Measurements from ENCODE around the gene GHRH. TPM values are rescaled to one million over a fixed set of nuclear protein-coding genes. Genes with fewer than 3 reads are reported as not detected.
A peak's percentile ranks its signal among the peaks of the same experiment; 100 is the strongest.

GHRH gene
- total RNA-seq, 3 donors from 2014 or later (not counting 1 experiment from before 2014, with no cell fraction given) = not detected

DNA sequence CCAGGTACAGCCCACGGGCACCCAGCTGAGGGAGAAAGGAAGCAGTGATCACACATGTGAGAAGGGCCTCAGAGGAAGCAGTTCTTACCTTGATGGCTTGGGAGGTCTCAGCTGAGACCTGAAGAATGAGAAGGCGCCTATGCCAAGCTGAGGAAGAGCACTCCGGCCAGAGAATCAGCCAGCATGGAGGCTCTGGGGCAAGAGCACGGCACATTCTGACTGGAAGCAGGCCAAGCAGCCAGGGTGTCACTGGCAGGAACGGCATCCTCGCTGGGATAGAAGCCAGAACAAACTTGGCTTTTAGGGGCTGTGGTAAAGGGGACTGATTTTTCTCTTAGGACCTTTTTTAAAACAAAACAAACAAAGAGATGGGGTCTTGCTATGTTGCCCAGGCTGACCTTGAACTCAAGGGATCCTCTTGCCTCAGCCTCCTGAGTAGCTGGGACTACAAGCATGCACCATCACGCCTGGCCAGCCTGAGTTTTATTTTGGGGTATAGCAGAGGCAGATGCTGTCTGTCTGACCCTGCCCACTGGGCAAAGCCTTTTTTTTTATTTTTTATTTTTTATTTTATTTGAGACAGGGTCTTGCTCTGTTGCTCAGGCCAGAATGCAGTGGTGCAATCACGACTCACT, 17.6 kb downstream of the GHRH start:
- Mint-ChIP-seq H3K9me3 (no peaks in the 10 kb centered on the region), H3K4me1 (peaks cover 0 to 5% of the 10 kb centered on the region in 2 donors), H3K27ac (peak overlapping the region in 1 of 2 donors; percentile 65), H3K36me3 (peaks cover 26% of the 10 kb centered on the region), H3K27me3 (ENCODE audit: low read depth in 2 of 2) (no peaks in the 10 kb centered on the region), H3K4me3 (no peak overlapping the region)
- H3K27me3 ChIP-seq (ENCODE audit: control insufficient read depth, insufficient read depth, low read length) = no peaks in the 10 kb centered on the region
- H3K4me1 ChIP-seq (ENCODE audit: control insufficient read depth, insufficient read depth, low read length) = no peaks in the 10 kb centered on the region
- DNase-seq (no peak), ATAC-seq (no peak)
- H3K27ac ChIP-seq (ENCODE audit: low read length) = no peak overlapping the region
- peaks cover 47% of the 10 kb centered on the region for H3K36me3 ChIP-seq (ENCODE audit: control insufficient read depth, insufficient read depth, low read length)
- no peak overlapping the region for H3K4me3 ChIP-seq (ENCODE audit: low read length)
- TF ChIP-seq, protein P1, sequence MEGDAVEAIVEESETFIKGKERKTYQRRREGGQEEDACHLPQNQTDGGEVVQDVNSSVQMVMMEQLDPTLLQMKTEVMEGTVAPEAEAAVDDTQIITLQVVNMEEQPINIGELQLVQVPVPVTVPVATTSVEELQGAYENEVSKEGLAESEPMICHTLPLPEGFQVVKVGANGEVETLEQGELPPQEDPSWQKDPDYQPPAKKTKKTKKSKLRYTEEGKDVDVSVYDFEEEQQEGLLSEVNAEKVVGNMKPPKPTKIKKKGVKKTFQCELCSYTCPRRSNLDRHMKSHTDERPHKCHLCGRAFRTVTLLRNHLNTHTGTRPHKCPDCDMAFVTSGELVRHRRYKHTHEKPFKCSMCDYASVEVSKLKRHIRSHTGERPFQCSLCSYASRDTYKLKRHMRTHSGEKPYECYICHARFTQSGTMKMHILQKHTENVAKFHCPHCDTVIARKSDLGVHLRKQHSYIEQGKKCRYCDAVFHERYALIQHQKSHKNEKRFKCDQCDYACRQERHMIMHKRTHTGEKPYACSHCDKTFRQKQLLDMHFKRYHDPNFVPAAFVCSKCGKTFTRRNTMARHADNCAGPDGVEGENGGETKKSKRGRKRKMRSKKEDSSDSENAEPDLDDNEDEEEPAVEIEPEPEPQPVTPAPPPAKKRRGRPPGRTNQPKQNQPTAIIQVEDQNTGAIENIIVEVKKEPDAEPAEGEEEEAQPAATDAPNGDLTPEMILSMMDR (IDR thresholded peaks at IDR 0.05) = no peak
- intact Hi-C loops (cut with micrococcal nuclease) = no loop called here
- WGBS (ENCODE audit: insufficient coverage) = 96% methylated on average over 8 of the region's 8 CpGs
- H3K9me3 ChIP-seq (ENCODE audit: control insufficient read depth, insufficient read depth, low read length) = no peaks in the 10 kb centered on the region

DNA sequence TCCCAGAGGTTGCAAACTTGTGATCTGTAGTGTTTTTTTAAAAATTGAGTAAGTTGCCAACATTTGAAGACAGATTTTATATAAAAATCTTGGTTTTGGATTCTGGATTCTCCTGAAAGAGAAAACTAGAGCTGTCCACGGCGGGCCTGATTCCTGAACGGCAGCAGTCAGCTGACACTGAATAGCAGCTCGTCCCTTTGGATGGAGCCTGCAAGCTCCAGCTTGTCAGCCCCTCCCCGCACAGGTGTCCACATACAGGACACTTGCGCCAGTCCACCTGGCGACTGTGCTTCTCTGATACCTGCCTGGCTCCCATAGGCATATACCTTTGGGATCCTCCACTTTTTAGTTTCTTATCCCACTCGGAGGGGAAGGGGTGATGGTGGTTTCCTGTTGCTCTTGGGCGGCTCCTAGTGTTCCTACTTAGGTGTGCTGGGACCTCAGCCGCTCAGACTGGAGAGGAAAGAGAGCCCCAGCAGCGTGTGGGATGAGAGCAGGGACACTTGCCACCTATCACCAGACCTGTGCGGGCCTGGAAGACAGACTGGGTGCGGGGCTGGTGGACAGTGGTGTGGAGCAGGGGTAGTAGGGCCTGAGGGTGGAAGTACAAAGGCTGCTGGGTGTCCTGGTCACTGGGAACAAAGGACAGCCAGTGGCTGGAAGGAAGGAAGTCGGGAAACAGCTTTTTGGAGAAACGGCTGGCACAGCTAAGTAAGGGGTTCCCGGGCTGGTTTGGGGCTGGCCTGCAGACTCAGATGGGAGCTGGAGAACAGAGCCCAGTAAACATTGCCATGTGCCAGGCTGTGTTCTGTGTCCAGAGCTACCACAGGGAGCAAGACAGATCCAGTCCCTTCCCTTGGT, 18.3 kb downstream of the GHRH start:
- no peak overlapping the region for H3K4me3 ChIP-seq (ENCODE audit: low read length)
- H3K27ac ChIP-seq (ENCODE audit: low read length) = no peak overlapping the region
- Mint-ChIP-seq H3K27me3 (ENCODE audit: low read depth in 2 of 2) (no peaks in the 10 kb centered on the region), H3K9me3 (no peaks in the 10 kb centered on the region), H3K4me1 (peaks cover 0 to 5% of the 10 kb centered on the region in 2 donors), H3K36me3 (peaks cover 26% of the 10 kb centered on the region), H3K27ac (peak overlapping the region in 1 of 2 donors; percentile 65), H3K4me3 (no peak overlapping the region)
- WGBS (ENCODE audit: insufficient coverage) = 96% methylated on average over 16 of the region's 16 CpGs
- DNase-seq (no peak), ATAC-seq (no peak)
- H3K36me3 ChIP-seq (ENCODE audit: control insufficient read depth, insufficient read depth, low read length) = peaks cover 54% of the 10 kb centered on the region
- no peaks in the 10 kb centered on the region for H3K27me3 ChIP-seq (ENCODE audit: control insufficient read depth, insufficient read depth, low read length)
- intact Hi-C loops (cut with micrococcal nuclease) = no loop called here
- no peaks in the 10 kb centered on the region for H3K4me1 ChIP-seq (ENCODE audit: control insufficient read depth, insufficient read depth, low read length)
- H3K9me3 ChIP-seq (ENCODE audit: control insufficient read depth, insufficient read depth, low read length) = no peaks in the 10 kb centered on the region
- TF ChIP-seq, protein P1 (IDR thresholded peaks at IDR 0.05) = no peak

DNA sequence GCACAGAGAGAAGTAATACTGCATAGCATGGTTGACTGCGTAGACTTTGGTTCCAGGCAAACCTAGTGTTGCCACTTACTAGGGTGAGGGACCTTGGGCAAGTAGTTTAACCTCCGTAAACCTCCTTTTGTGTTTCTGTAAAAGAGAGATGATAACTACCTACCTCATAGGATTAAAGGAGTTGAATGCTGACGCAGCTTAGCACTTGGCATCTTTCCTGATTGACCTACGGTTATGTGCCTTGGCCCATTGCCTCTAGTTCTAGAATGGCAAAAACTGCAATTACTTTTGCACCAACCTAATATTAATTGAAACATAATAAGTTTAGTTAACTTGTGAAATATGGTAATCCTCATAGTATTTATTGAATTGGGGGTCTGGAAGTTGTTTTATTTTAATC, 19.1 kb downstream of the GHRH start:
- Mint-ChIP-seq H3K36me3 (peaks cover 26% of the 10 kb centered on the region), H3K27ac (no peak overlapping the region), H3K27me3 (ENCODE audit: low read depth in 2 of 2) (no peaks in the 10 kb centered on the region), H3K9me3 (no peaks in the 10 kb centered on the region), H3K4me1 (peaks cover 0 to 5% of the 10 kb centered on the region in 2 donors), H3K4me3 (no peak overlapping the region)
- no peak for DNase-seq
- Histone ChIP-seq H3K4me3 (ENCODE audit: low read length) (no peak overlapping the region), H3K36me3 (ENCODE audit: control insufficient read depth, insufficient read depth, low read length) (peaks cover 62% of the 10 kb centered on the region), H3K4me1 (ENCODE audit: control insufficient read depth, insufficient read depth, low read length) (no peaks in the 10 kb centered on the region), H3K27me3 (ENCODE audit: control insufficient read depth, insufficient read depth, low read length) (no peaks in the 10 kb centered on the region), H3K27ac (ENCODE audit: low read length) (no peak overlapping the region), H3K9me3 (ENCODE audit: control insufficient read depth, insufficient read depth, low read length) (no peaks in the 10 kb centered on the region)
- ATAC-seq = no peak
- intact Hi-C loops (cut with micrococcal nuclease) = no loop called here
- TF ChIP-seq, protein P1 (IDR thresholded peaks at IDR 0.05) = no peak
- 95% methylated on average over 3 of the region's 4 CpGs for WGBS (ENCODE audit: insufficient coverage)

Measured in natural killer cell (primary cell).